ENCODE results near the gene DEFB110.

The DEFB110 gene

DNA sequence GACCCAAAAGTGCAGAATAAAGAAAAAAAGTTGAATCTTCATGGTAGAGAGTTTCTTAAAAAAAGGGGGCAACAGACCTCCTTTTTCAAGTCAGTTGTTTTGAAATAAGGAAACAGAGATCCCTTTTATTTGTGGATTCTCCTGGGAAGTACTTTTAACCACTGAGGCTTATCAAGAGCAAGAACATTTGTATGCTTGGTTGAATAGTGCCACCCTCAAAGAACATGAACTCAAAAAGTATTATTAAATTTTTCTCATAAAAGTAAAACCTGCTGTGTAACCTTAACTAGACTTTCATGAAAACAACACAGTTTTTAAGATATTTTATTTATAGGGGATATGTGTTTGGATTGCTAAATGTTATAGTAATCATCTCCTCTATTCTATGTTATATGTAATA is at the start of gene DEFB110:
Gene DEFB110, minus strand, starts transcription at position 101 of the 400 bp plus-strand sequence. Its CDS starts 59 bp downstream, at position 42.
- no peak for DNase-seq

DNA sequence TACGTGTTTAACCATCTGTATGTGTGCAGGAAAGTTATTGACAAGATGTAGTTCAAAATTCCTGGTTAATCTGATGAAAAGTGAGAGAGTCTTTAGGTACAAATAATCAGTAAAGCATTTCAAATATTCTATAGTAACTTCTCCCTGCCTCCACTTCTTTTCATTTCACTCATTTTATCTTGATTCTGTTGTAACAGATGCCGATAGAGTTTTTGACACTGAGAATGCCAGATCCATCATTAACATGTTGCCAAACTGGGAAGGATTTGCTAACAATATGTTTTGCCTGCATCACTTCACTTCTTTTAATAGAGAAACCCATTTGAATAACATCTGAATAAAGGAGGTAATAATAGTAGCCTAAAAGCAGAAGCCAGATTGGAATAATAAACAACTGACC is 48.3 kb upstream of the DEFB110 start:
- no peak for DNase-seq

DNA sequence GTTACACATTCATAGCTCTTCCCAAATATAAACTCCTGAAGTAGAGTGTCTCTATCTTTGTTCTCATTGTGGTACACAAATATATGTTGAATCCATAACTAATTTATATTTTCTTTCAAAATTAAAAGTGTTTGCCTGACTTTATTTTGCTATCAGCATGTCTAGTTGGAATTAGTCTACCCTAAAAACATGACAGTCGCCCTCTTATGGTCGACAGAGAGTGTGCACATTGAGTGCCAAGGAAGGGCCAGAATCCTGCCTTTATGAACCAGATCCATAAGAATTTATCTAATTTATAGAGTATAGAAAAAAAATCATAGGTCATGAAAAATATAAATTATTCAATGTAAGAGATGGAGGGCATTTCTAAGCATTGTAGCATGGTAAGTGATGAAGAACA is 40.3 kb upstream of the DEFB110 start:
- no peak for DNase-seq

DNA sequence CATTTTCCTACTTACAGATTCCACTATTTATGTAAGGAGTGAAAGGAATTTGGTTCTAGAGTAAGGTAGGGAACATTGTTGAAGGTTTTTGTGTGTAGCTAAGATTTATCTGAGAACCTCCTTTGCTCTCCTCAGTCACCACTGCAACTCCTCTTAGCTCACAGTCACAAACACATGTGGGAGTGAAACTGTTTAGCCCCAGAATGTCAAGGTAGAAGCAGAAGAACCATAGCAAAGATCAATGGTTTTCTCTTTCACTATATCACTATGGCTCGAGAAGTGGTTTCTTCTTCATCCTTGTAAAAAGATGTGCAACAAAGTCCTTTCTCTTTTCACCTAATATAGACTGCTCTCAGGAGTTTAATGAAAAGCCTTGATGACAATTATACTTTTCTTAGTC is 34.4 kb upstream of the DEFB110 start:
- no peak for DNase-seq

DNA sequence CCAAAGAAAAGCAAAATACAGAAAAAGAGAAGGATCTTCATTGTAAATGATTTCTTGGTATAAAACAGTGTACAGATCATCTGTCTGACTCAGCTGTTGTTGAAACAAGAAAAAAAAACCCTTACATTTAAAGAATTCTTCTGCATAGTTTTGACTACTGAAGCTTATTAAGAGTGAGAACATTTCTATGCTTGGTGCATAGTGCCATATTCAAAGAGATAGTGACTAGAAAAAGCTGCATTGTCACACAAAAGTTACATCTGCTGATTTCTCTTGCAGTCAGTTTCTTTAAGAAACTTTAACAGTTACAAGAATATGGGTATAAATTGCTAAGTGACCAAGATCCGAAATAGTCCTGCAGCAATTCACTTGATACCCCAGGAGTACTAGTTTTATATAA is 28.0 kb upstream of the DEFB110 start, which contains the start of gene DEFB112:
Gene DEFB112, minus strand, starts transcription at position 101 of the 400 bp plus-strand sequence. Its CDS starts 60 bp downstream, at position 41.
- no peak for DNase-seq

DNA sequence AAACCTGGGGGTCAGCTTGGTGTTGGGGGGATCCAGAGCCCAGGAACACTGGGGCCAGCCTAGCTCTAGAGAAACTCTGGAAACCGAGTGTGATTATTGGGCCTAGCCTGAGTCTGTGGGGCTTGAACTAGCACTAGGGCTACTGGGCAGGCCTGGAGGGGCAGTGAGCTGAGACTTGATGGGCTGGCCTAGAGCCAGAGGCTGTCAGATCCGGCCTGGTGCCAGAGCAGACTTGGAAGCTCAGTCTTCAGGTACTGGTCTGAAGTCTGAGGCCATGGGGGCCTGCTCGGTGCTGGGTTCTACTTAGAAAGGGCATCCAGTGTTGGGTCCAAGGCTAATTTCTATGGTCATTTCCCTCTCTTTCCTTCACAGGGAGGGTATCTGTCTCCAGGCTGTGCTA is 25.2 kb upstream of the DEFB110 start:
- no peak for DNase-seq

DNA sequence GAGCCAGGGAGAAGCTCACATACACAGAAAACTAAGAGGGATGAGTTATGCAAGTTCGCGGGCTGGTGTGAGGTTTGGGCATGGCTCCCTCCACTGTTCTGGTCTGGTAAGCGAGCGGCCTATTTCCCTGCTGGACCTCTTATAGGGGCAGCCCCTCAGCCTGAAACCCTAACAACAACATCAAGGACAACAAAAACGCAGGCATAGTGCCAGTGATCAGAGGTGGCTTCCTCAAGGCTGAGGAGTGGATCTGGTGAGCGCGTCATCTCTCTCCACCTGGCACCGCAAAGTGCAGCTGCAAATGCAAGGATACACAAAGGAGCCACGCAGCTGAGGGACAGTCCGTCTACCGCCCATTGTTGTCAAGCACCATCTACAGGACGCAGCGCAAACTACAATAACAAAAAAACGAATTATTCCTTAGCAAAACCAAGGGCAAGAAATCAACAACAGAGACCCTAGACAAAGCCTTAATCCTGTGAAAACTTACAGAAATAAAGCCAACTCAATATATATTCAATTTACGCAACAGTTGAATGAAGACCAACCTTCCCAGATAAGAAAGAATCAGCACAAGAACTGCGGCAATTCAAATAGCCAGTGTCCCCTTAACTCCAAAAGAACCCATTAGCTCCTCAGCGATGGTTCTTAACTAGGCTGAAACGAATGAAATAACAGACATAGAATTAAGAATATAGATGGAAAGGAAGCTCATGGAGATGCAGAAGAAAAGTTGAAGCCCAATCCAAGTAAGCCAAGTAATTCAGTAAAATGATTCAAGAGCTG is 9.2 kb upstream of the DEFB110 start:
- no peak for DNase-seq

DNA sequence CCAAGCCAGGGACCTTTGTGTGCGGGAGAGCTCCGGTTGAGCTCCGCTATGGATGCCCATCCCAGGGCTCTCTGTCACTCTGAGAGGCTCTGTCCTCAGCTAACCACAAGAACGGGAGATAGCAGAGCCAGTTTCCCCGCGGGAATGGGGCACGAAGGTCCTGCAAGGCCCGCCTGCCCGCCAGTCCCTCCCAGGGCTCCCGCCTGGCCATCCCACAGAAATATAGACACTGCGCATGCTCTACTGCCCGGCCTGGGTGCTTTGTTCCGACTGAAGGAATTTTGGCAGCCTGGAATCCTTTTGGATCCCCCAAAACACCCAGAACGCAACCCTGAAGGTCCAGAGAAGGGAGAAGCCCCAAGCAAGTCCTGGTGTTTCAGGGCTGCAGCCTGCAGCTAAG is 8.6 kb upstream of the DEFB110 start:
- DNase-seq: no peak

DNA sequence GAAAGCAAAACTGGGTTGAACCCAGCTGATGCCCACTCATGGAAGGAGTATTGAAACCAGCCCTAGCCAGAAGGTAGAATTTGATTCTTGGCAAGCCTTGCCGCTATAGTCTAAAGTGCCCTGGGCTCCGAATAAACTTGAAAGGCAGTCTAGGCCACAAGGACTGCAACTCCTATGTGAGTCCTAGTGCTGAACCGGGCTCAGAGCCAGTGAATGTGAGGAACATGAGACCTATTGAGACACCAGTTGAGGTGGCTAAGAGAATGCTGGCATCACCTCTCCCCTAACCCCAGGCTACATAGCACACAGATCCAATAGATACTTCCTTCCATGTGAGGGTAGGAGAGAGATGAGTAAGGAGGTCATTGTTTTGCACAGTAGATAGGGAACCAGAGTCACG is 3.5 kb upstream of the DEFB110 start:
- DNase-seq: no peak

DNA sequence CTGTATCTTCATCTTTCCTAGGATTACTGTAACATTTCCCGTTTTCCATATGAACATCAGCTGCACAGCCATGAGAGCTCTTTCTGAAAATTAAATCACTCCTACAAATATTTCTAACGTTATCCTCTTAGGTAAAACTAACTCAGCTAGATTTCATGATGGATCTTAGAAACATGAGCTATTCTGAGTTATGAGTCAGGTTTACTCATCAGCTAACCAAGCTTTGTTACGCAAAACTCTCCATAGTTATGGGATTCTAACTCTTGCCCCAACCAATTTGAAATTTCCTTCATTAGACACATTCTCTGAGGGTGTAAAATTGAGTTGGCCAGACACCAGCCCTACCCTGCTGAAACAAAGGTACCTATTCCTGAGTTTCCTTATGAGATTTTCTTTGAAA is 14.0 kb downstream of the DEFB110 start:
- no peak for DNase-seq

DNA sequence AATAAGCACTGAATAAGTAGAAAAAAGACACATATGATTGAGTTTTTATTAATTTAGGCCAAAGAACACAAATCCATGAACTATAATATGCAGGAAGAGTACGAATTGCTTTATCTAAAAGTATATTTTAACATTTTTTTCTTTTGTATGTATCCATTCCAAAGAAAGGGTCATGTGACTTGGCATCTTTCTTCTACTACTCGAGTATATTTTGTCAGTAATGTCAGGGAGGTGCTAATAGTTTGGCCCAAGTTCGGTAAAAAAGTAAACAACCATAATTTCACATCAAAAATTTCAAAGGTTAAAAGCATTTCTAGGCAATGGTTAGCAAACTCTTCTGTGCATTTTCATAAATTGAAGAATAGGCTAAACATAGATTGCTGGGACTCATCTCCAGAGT is 18.7 kb downstream of the DEFB110 start:
- no peak for DNase-seq

DNA sequence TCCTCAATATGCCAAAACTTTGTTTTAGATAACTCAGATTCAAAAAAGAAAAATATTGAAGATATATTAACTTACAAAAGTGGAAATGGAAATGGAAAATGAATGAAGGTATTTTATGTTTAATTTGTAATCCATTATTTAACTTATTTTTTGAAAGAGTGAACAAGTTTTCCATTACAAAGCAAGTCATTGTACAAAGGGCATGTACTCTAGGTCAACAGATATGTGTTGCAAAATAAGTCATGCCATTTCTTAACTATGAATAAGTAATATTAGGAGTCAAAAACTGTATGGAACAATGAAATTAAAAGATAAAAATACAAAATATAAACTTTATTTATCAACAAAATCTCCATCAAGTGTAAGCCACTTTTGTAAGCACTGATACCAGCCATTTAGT is 26.5 kb downstream of the DEFB110 start:
- no peak for DNase-seq

DNA sequence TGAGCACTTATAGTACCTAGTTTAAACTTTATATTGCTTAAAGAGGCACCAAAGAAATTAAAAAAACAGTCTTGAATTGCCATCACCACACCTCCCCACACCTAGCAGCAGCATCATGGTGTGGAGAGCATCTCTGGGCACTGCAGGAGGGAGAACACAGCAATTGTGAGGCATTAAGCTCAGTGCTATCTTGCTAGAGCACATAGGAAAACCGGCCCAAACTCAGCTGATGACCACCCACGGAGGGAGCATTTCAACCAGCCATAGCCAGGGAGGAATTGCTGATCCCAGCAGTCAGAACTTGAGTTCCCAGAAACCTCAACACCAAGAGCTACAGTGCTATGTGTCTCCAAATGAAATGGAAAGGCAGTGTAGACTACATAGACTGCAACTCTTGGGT is 32.9 kb downstream of the DEFB110 start:
- DNase-seq: no peak

DNA sequence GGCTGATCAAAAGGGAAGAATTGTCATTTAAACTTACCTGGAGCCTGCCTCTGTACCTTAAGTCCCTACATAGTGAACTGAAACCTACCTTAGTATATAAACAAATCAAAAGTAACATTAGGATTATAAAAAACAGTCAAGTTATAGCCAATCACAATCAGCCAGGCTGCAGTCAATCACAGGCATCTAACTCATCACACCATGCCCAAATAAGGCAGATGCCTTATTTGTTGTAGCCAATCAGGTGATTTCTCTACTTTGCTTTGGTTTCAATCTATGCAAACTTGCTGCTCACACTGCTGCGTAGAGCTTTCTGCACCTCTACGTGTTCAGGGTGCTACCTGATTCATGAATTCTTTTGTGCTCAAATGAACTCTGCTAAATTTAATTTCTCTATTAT is 34.0 kb downstream of the DEFB110 start:
- no peak for DNase-seq

DNA sequence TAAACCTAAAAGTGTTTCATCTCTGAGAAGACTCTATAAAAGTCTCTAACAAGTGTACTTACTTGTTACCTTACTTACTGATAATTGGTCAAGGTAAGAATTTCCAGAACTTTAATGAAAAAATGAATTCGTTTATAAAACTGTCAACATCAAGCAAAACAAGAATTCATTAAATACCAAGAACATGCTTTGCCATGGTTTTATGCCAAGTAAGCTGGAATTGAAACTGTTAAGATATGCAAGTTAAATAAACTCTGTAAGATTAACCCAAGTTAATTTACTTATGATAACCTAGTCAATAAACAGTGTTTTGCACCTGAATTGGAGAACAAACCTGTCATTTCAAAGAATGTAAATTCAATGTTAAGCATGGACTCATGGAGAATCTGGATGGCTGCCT is 35.2 kb downstream of the DEFB110 start:
- DNase-seq: no peak

DNA sequence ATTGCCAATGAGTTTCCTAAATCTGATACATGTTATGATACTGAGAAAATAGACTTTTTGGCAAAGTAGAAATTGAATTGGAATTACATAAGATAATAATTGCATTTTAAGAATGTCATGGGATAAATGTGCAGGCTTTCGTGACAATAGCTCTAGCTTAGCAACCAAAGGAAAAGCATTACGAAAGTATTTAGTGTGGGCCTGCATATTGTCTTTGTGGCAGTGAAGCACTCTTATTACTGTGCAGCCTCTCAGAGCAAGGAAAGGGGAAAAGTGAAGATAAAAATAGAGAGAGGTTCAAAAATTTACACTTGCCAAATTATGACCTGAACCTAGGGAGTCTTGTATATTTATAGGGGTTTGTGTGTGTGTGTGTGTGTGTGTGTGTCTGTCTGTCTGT is 39.7 kb downstream of the DEFB110 start:
- no peak for DNase-seq

DNA sequence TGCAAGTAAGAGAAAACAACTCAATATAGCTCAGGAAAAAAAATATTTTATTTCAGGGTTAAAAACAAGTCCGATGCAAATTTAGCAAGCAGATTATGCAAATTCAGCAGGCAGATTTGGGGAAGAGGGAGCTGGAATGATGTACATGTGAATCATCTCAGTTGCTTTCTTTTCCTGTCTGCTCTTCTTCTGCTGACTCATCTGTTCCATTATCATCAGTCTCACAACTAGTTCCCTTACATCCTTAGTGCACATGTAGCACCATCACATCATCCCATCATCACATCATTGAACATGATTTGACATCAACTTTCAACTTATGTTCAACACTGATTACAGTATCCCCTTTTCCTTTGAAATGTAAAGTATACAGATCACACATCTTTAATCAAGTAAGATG is 40.9 kb downstream of the DEFB110 start:
- DNase-seq: no peak

DNA sequence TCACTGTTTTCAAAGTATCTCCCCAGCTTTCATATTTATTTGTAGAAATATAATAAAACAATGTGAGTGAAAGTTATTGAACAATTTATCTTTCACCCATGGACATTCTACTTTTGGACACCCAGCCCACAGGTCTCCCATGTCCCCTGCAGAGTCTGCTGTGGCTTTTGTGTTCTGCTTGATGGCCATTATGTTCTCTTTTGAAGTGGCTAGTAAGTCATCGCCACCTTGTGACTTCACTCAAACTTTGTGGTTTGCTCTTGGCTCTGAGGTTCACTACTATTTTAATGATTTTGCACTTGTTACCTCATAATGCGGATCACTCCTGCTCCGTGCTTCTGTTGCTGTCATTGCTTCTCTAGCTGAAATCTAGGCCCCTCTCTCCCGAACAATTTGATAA is 42.2 kb downstream of the DEFB110 start:
- DNase-seq: no peak

DNA sequence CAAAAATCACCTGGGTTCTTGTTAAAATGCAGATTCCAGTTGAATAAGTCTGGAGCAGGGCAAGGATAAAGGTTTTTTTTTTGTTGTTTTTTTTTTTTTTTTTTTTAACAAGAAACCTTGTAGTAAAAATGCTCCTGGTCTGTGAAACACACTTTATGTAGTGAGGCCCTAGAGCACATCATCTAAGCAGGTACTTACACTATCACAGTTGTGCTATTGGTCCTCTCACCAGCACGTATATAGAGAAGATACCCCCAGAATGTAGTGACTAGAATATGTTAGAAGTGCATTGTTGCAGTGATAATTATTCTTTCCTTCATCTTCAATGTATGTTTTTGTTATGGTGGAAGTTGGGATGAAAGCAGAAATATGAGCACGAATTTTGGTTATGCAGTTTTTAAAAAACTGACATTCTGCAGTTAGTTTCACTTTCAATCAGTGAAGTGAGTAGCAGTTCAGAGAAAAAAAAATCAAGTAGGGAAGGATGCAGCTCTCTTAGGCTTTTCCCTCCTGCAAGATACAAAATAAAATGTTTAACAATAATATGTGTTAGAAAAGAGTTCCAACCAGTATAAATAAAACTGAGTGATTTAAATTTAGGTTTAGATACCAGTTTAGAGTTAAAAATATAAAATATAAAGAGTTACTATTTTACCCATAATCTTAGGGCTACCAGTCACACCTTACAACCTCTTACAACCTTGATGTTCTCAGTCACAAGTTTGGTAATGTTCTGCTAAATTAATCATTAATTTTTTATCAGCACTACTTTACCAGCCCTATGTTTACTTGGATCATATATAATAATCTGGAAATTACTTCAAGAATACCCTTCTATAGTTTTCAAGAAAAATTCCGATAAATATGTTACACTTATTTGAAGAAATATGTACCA is 43.2 kb downstream of the DEFB110 start:
- DNase-seq: no peak

DNA sequence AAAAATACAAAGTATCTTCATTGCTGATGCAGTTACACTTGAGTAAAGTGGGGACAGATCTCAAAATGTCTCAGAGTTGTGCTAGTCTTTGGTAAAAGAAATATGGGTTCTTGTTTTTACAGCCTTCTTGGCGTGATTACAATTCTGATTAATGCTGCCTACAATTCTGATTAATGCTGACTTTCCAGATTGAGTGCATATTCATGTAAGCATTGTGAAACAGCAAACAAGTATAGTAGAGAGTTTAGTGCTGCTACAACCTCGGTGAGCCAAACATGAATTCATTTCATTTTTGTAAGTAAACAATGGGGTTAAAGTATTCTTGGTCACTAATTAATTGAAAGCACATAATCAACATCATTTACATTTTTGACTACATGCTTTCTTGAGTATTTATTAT is 52.2 kb downstream of the DEFB110 start, which contains the start of gene DEFB113:
Gene DEFB113, minus strand, starts transcription at position 21 of the 400 bp plus-strand sequence. Its CDS starts 0 bp downstream, at position 21.
- DNase-seq: no peak

All from CD4-positive, alpha-beta T cell treated with Interleukin-4 for 4 hours (primary cell).